CD4-positive, alpha-beta T cell (primary cell): ENCODE measurements around the gene CALN1. TPM values are rescaled to one million over a fixed set of nuclear protein-coding genes. Genes with fewer than 3 reads are reported as not detected.

Source experiments
- ATAC-seq: fragments of 200-7000 bp; cut with Tn5 transposase; one replicate; pipeline ENCODE4 v1.10.0; 2022; ENCODE audit warnings: mild to moderate bottlenecking; ENCODE audit not compliant: poor library complexity
- CTCF ChIA-PET: fragments of 350-600 bp; sonication (Branson Sonifier 250); formaldehyde crosslinking; loops from one replicate; lab custom pipeline; 2021; ENCODE audit warnings: antibody characterized with exemption, inconsistent platforms; lab: Charles Lee
- POLR2A ChIA-PET: fragments of 350-600 bp; sonication (Branson Sonifier 250); formaldehyde crosslinking; loops from one replicate; lab custom pipeline; 2021; ENCODE audit warnings: antibody characterized with exemption, inconsistent platforms; lab: Charles Lee
- DNase-seq, 14 experiments: peaks; one replicate each; pipeline ENCODE4 v3.0.0-alpha.2; 2013 to 2020; ENCODE audit warnings: mixed read lengths in 2 of 14
- H3K27ac ChIP-seq, 2 donors: one replicate each; pipeline versions ENCODE4 v1.5.1 to v1.7.0; 2013; ENCODE audit warnings: low read length in 2 of 2, low read depth in 1 of 2, mild to moderate bottlenecking in 1 of 2
- H3K27me3 ChIP-seq, 2 experiments: 1 replicate in 1 of 2; 2 replicates in 1 of 2; pipeline versions ENCODE4 v1.6.1 to v1.7.0; 2013; ENCODE audit warnings: low read length in 2 of 2, control low read depth in 1 of 2, mild to moderate bottlenecking in 1 of 2, moderate library complexity in 1 of 2; ENCODE audit not compliant: insufficient read depth in 2 of 2, control insufficient read depth in 1 of 2
- H3K36me3 ChIP-seq: one replicate; pipeline ENCODE4 v1.6.1; 2013; ENCODE audit warnings: low read length, control low read depth; ENCODE audit not compliant: insufficient read depth
- H3K4me1 ChIP-seq: one replicate; pipeline ENCODE4 v1.6.1; 2013; ENCODE audit warnings: low read length, control low read depth; ENCODE audit not compliant: insufficient read depth
- H3K4me3 ChIP-seq: one replicate; pipeline ENCODE4 v1.5.1; 2013; ENCODE audit warnings: mild to moderate bottlenecking, low read length, moderate library complexity
- H3K9me3 ChIP-seq, 2 experiments: 1 replicate in 1 of 2; 2 replicates in 1 of 2; pipeline versions ENCODE4 v1.6.1 to v1.7.0; 2013; ENCODE audit warnings: low read length in 2 of 2, mild to moderate bottlenecking in 2 of 2, control low read depth in 1 of 2, moderate library complexity in 1 of 2; ENCODE audit not compliant: control insufficient read depth in 1 of 2, insufficient read depth in 1 of 2
- H3K27ac Mint-ChIP-seq: one replicate; pipeline ENCODE4 v1.8.0; 2020; ENCODE audit warnings: mixed read lengths
- H3K27me3 Mint-ChIP-seq: one replicate; pipeline ENCODE4 v1.8.0; 2021; ENCODE audit warnings: mixed read lengths
- H3K36me3 Mint-ChIP-seq: one replicate; pipeline ENCODE4 v1.8.0; 2021; ENCODE audit warnings: low read depth, mixed read lengths
- H3K4me1 Mint-ChIP-seq: one replicate; pipeline ENCODE4 v1.8.0; 2021; ENCODE audit warnings: low read depth, mixed read lengths
- H3K4me3 Mint-ChIP-seq: one replicate; pipeline ENCODE4 v1.8.0; 2020; ENCODE audit warnings: mild to moderate bottlenecking, mixed read lengths
- H3K9me3 Mint-ChIP-seq: one replicate; pipeline ENCODE4 v1.8.0; 2020; ENCODE audit warnings: mixed read lengths
- CTCF ChIP-seq: fragments of 200-600 bp; IDR thresholded peaks from one replicate; pipeline ENCODE4 v1.8.0; 2022; ENCODE audit warnings: antibody characterized with exemption, mild to moderate bottlenecking
- intact Hi-C, 2 experiments: fragments of 100-400 bp; cut with DNase I in 1 of 2; cut with micrococcal nuclease in 1 of 2; formaldehyde crosslinking; loops; one replicate each; pipeline versions ENCODE4 v1.15.1 to v1.9.0; 2023 to 2025; cut with DNase I, micrococcal nuclease
- total RNA-seq, 174 experiments: library from RNA in 2 of 174; stranded (reverse) in 2 of 174; gene quantifications; one replicate each; pipeline ENCODE4 v1.2.3 and lab custom pipeline; 2021 to 2026

CALN1 gene
- total RNA-seq, 2 experiments from 2014 or later = 0.06 TPM; not detected in 1

GRCh38 chr7:72321081-72321480, 91.1 kb downstream of the CALN1 start:
- H3K27ac Mint-ChIP-seq = no peak overlapping the region
- Histone ChIP-seq H3K9me3 (peaks cover 0 to 8% of the 10 kb centered on the region in 2 experiments), H3K36me3 (no peaks in the 10 kb centered on the region), H3K27ac (no peak overlapping the region), H3K4me1 (no peaks in the 10 kb centered on the region), H3K27me3 (no peaks in the 10 kb centered on the region), H3K4me3 (no peak overlapping the region)
- TF ChIP-seq CTCF = no peak
- H3K27me3 Mint-ChIP-seq = no peaks in the 10 kb centered on the region
- no peaks in the 10 kb centered on the region for H3K9me3 Mint-ChIP-seq
- ChIA-PET POLR2A (no interaction called here), CTCF (no interaction called here)
- no peaks in the 10 kb centered on the region for H3K36me3 Mint-ChIP-seq
- ATAC-seq (no peak), DNase-seq (no peak)
- H3K4me1 Mint-ChIP-seq = no peaks in the 10 kb centered on the region
- intact Hi-C loops = no loop called here
- H3K4me3 Mint-ChIP-seq = no peak overlapping the region

- Histone ChIP-seq H3K9me3 (peaks cover 0 to 5% of the 10 kb centered on the region in 2 experiments), H3K27ac (no peak overlapping the region), H3K36me3 (no peaks in the 10 kb centered on the region), H3K4me3 (no peak overlapping the region), H3K4me1 (no peaks in the 10 kb centered on the region), H3K27me3 (no peaks in the 10 kb centered on the region)
- no peak for ATAC-seq
- no peak overlapping the region for H3K4me3 Mint-ChIP-seq
- no peak for TF ChIP-seq CTCF
- no peak for DNase-seq
- H3K4me1 Mint-ChIP-seq = no peaks in the 10 kb centered on the region
- H3K27ac Mint-ChIP-seq = no peak overlapping the region
- POLR2A ChIA-PET = no interaction called here
- CTCF ChIA-PET = no interaction called here
- H3K27me3 Mint-ChIP-seq = no peaks in the 10 kb centered on the region
- no peaks in the 10 kb centered on the region for H3K36me3 Mint-ChIP-seq
- H3K9me3 Mint-ChIP-seq = no peaks in the 10 kb centered on the region
- intact Hi-C loops = no loop called here
Measured at GRCh38 chr7:72317341-72317740, 94.8 kb downstream of the CALN1 start.

- ATAC-seq (no peak), DNase-seq (no peak)
- H3K4me3 ChIP-seq = no peak overlapping the region
- H3K27me3 Mint-ChIP-seq = no peaks in the 10 kb centered on the region
- H3K4me3 Mint-ChIP-seq = no peak overlapping the region
- no peaks in the 10 kb centered on the region for H3K4me1 Mint-ChIP-seq
- intact Hi-C loops = no loop called here
- ChIA-PET CTCF (no interaction called here), POLR2A (no interaction called here)
- H3K4me1 ChIP-seq = no peaks in the 10 kb centered on the region
- H3K9me3 Mint-ChIP-seq = no peaks in the 10 kb centered on the region
- no peaks in the 10 kb centered on the region for H3K36me3 ChIP-seq
- H3K36me3 Mint-ChIP-seq = no peaks in the 10 kb centered on the region
- no peak for TF ChIP-seq CTCF
- H3K27ac ChIP-seq = no peak overlapping the region
- no peak overlapping the region for H3K27ac Mint-ChIP-seq
- H3K9me3 ChIP-seq = peaks cover 0 to 11% of the 10 kb centered on the region in 2 experiments
- H3K27me3 ChIP-seq = no peaks in the 10 kb centered on the region
Measured at GRCh38 chr7:72316148-72316547, 96.0 kb downstream of the CALN1 start.
